Thoracic aorta (tissue), 2 donors: ENCODE results near the gene FDXR. TPM values are rescaled to one million over a fixed set of nuclear protein-coding genes. Genes with fewer than 3 reads are reported as not detected.

Source experiments
- ATAC-seq: fragments of 150-250 bp; one replicate; pipeline ENCODE4 v1.8.0; 2017; ENCODE audit warnings: low read depth; ENCODE audit not compliant: insufficient number of reproducible peaks, low FRiP score
- DNase-seq: peaks from one replicate; pipeline ENCODE4 v3.0.0-alpha.2; 2020; ENCODE audit warnings: low spot score
- H3K27ac ChIP-seq, 2 donors: fragments of 200-600 bp; sonication (generic); 1 replicate in 1 of 2; 2 replicates in 1 of 2; pipeline ENCODE4 v1.5.1; 2016; ENCODE audit warnings: mild to moderate bottlenecking in 2 of 2, moderate library complexity in 2 of 2
- H3K27me3 ChIP-seq: fragments of 200-600 bp; sonication (generic); replicated peaks from 2 replicates; pipeline ENCODE4 v1.6.0; 2016; ENCODE audit warnings: mild to moderate bottlenecking; ENCODE audit not compliant: insufficient read depth
- H3K36me3 ChIP-seq: fragments of 200-600 bp; sonication (generic); one replicate; pipeline ENCODE4 v1.5.1; 2016
- H3K4me1 ChIP-seq, 2 donors: fragments of 200-600 bp; sonication (generic); 1 replicate in 1 of 2; 2 replicates in 1 of 2; pipeline versions ENCODE4 v1.5.1 to v1.6.0; 2016; ENCODE audit warnings: low read depth in 2 of 2, mild to moderate bottlenecking in 1 of 2; ENCODE audit not compliant: control insufficient read depth in 1 of 2
- H3K4me3 ChIP-seq: fragments of 200-600 bp; sonication (generic); 2 replicates; pipeline ENCODE4 v1.5.1; 2016; ENCODE audit warnings: mild to moderate bottlenecking
- H3K9me3 ChIP-seq: fragments of 200-600 bp; sonication (generic); 2 replicates; pipeline ENCODE4 v1.5.1; 2016
- CTCF ChIP-seq: fragments of 200-600 bp; sonication (generic); IDR thresholded peaks from one replicate; pipeline ENCODE4 v1.5.1; 2019; ENCODE audit warnings: antibody characterized with exemption
- total RNA-seq, 2 donors: library from RNA; depleted of rRNA; stranded (reverse); fragments of >200 nt; gene quantifications; one replicate each; pipeline versions ENCODE4 v1.1.0 to v1.2.3, GENCODE V29; 2016

Gene FDXR
- total RNA-seq, 2 donors from 2014 or later, result 4.4 to 9.7 TPM

DNA sequence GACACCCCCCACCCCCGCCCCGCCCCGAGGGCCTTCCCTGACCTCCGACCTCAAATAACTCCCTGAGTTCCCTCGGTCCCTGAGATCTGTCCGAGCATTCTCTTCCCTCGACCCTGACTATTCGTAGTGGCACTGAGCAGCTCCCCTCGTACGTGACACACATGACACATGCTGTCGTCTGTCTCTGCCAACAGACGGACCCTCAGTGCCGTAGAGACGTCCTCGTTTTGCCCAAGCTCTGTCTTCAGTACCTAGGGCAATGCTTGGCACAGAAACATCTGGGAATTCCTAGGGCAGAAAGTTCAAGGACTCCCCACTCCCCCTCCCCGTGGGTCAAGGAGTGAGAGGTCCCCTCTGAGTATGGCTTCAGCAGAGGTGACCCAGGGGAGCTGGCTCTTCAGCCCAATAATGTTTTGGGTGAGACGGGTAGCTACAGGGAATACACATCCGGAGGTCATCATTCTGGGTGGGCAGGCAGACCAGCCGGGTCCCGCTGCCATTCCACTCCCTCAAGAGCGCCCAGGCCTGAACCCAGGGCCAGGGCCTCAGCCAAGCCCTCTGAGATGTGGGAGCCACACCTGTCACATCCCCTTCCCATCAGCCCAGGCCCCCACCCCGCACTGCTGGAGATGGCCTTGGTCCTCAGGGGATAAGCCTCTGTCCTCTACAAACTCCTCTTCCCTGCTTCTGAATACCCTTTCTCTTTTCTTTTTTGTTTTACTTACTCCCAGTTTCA is 21.3 kb upstream of the FDXR start:
- Histone ChIP-seq H3K27ac (no peak overlapping the region), H3K27me3 (no peaks in the 10 kb centered on the region), H3K4me3 (no peak overlapping the region), H3K9me3 (no peaks in the 10 kb centered on the region), H3K36me3 (no peaks in the 10 kb centered on the region), H3K4me1 (peaks cover 0 to 9% of the 10 kb centered on the region in 2 donors)
- DNase-seq (no peak), ATAC-seq (no peak)
- TF ChIP-seq CTCF, result no peak

DNA sequence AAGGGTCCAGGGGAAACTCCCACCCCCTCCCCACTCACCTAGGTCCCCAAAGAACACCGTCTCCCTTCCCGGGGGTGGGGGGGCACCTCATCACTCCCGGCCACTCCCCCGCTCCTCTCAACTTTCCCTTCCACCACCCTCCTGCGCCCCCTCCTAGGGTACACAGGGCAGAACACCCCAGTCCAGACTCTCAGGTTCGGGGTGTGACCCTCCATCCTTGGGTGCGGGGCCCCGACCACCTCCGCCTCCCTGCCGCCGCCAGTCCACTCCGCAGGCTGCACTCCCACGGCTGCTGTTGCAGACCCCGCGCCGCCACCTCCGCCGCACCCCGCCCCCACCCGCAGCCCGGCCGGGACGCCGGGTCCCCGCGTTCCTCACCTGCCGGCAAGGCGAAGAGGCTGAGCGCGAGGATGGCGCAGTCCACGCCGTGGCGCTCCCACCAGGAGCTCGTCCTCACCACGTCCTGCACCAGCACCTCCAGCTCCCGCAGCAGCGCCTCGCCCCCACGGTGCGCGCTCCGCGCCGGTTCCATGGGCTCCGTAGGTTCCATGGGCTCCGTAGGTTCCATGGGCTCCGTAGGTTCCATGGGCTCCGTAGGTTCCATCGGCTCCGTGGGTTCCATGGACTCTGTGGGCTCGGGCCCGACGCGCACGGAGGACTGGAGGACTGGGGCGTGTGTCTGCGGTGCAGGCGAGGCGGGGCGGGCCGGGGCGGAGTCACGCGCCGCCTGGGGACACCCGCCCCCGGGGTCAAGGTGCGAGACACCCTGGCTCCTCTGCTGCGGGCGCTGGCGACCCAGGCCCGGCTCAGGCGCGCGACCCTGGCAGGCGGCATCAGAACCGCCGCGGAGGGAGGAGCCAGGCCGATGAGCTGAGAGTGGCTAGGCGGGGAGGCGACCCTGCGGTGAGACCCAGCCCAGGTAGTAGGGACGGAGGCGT is 20.4 kb upstream of the FDXR start, which contains the start of gene FADS6:
TSS of gene FADS6 (minus strand) at position 660 of the 938 bp plus-strand sequence. CDS start at position 622, 38 bp downstream.
- Histone ChIP-seq H3K4me1 (peaks cover 0 to 9% of the 10 kb centered on the region in 2 donors), H3K4me3 (peak within 1 kb of the TSS; percentile 61), H3K36me3 (no peaks in the 10 kb centered on the region), H3K27ac (no peak within 1 kb of the TSS), H3K9me3 (no peaks in the 10 kb centered on the region), H3K27me3 (no peaks in the 10 kb centered on the region)
- no peak for TF ChIP-seq CTCF
- DNase-seq, result no peak
- no peak for ATAC-seq

DNA sequence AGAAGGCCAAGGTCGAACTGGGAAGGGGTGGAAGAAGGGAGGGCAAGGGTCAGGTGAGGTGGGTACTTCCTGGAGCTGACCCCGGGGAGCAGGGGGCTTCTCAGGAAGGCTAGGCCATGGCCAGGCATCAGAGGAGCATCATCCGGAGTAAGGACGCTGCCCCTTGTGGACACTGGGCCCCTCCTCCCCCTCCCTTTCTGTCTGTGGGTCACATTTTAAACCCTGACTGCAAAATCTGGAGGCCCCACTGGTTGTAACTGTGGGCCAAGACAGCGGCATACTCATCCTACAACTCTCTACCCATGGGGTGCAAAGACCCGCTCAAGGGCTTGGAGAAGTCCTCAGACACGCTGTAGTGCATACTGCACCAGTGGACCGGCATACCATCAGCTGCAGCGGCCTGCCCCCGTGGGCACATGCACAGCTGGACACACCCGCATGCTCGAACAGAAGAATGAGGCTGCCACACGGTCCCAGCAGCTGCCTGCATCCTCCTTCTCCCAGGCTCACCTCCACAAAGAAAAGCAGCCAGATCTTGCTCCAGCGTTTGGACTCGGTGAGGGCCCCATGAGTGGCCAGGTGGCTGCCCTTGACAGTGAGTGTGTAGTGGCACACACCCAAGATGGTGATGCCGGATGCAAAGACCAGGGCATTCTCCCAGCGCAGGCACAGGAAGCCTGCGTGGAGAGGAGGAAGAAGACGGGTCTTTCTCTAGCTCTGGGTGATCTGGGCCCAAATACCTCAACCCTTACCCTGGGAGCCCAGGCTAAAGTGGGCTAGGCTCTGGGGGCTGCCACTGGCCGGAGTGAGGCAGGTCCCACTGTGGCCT is 19.4 kb upstream of the FDXR start:
- no peak overlapping the region for H3K27ac ChIP-seq
- no peak for TF ChIP-seq CTCF
- H3K36me3 ChIP-seq, result no peaks in the 10 kb centered on the region
- ATAC-seq, result no peak
- no peaks in the 10 kb centered on the region for H3K9me3 ChIP-seq
- no peak overlapping the region for H3K4me3 ChIP-seq
- no peaks in the 10 kb centered on the region for H3K27me3 ChIP-seq
- H3K4me1 ChIP-seq, result peaks cover 0 to 9% of the 10 kb centered on the region in 2 donors
- no peak for DNase-seq

GRCh38 chr17:74890554-74890953 is 17.8 kb upstream of the FDXR start:
- H3K4me1 ChIP-seq, result peaks cover 0 to 9% of the 10 kb centered on the region in 2 donors
- H3K27ac ChIP-seq, result no peak overlapping the region
- DNase-seq (no peak), ATAC-seq (no peak)
- no peaks in the 10 kb centered on the region for H3K36me3 ChIP-seq
- no peaks in the 10 kb centered on the region for H3K9me3 ChIP-seq
- TF ChIP-seq CTCF, result no peak
- no peak overlapping the region for H3K4me3 ChIP-seq
- no peaks in the 10 kb centered on the region for H3K27me3 ChIP-seq
